Liver (tissue), 9 donors: ENCODE results near the gene ANGPT4. TPM values are rescaled to one million over a fixed set of nuclear protein-coding genes. Genes with fewer than 3 reads are reported as not detected.

Experiments used
- DNase-seq: peaks from one replicate; pipeline ENCODE4 v3.0.0-alpha.2; 2017; ENCODE audit warnings: low spot score
- H3K27ac ChIP-seq, 2 donors: one replicate each; pipeline ENCODE4 v1.7.0; 2013; ENCODE audit warnings: inconsistent platforms in 2 of 2, low read length in 2 of 2, control low read depth in 1 of 2, low read depth in 1 of 2, mild to moderate bottlenecking in 1 of 2
- H3K27me3 ChIP-seq, 4 donors: one replicate each; pipeline versions ENCODE4 v1.6.1 to v1.7.0; 2013; ENCODE audit warnings: low read length in 3 of 4, inconsistent platforms in 1 of 4, mild to moderate bottlenecking in 1 of 4, moderate library complexity in 1 of 4; ENCODE audit not compliant: control insufficient read depth in 4 of 4, insufficient read depth in 4 of 4
- H3K36me3 ChIP-seq, 4 donors: one replicate each; pipeline versions ENCODE4 v1.6.1 to v1.7.0; 2013; ENCODE audit warnings: low read length in 3 of 4, mild to moderate bottlenecking in 3 of 4, low read depth in 1 of 4, moderate library complexity in 1 of 4; ENCODE audit not compliant: control insufficient read depth in 4 of 4, insufficient read depth in 3 of 4
- H3K4me1 ChIP-seq, 4 donors: one replicate each; pipeline versions ENCODE4 v1.6.1 to v1.7.0; 2013; ENCODE audit warnings: low read length in 3 of 4, mild to moderate bottlenecking in 3 of 4, moderate library complexity in 1 of 4; ENCODE audit not compliant: control insufficient read depth in 4 of 4, insufficient read depth in 4 of 4
- H3K4me3 ChIP-seq, 3 donors: one replicate each; pipeline versions ENCODE4 v1.6.1 to v1.7.0; 2013; ENCODE audit warnings: low read length in 3 of 3, control low read depth in 1 of 3, low read depth in 1 of 3, mild to moderate bottlenecking in 1 of 3
- H3K9ac ChIP-seq, 2 donors: one replicate each; pipeline ENCODE4 v1.7.0; 2013; ENCODE audit warnings: low read length in 2 of 2, mild to moderate bottlenecking in 2 of 2, moderate library complexity in 2 of 2, control low read depth in 1 of 2, low read depth in 1 of 2
- H3K9me3 ChIP-seq, 4 donors: one replicate each; pipeline versions ENCODE4 v1.6.1 to v1.7.0; 2013; ENCODE audit warnings: low read length in 3 of 4; ENCODE audit not compliant: control insufficient read depth in 4 of 4
- EGR1 ChIP-seq, 2 donors: IDR thresholded peaks; 2 replicates each; pipeline ENCODE4 v1.6.1; 2016 to 2018; ENCODE audit warnings: antibody characterized with exemption in 2 of 2, low read depth in 2 of 2
- FOXA1 ChIP-seq: IDR thresholded peaks from 2 replicates; pipeline ENCODE4 v1.6.1; 2016; ENCODE audit warnings: antibody characterized with exemption
- FOXA2 ChIP-seq: IDR thresholded peaks from 2 replicates; pipeline ENCODE4 v1.6.1; 2016; ENCODE audit warnings: antibody characterized with exemption
- GABPA ChIP-seq, 2 donors: IDR thresholded peaks in 1 of 2; conservative IDR thresholded peaks in 1 of 2; 2 replicates each; pipeline ENCODE4 v1.6.1; 2016; ENCODE audit warnings: antibody characterized with exemption in 2 of 2, mild to moderate bottlenecking in 1 of 2, moderate library complexity in 1 of 2
- HNF4A ChIP-seq, 2 donors: conservative IDR thresholded peaks; 2 replicates each; pipeline ENCODE4 v1.6.1; 2016; ENCODE audit warnings: antibody characterized with exemption in 2 of 2, mild to moderate bottlenecking in 2 of 2
- HNF4G ChIP-seq: IDR thresholded peaks from 2 replicates; pipeline ENCODE4 v1.6.1; 2016; ENCODE audit warnings: antibody characterized with exemption
- JUND ChIP-seq, 2 donors: IDR thresholded peaks; 2 replicates each; pipeline ENCODE4 v1.6.1; 2016; ENCODE audit warnings: antibody characterized with exemption in 2 of 2
- NR2F2 ChIP-seq: IDR thresholded peaks from 2 replicates; pipeline ENCODE4 v1.6.1; 2016; ENCODE audit warnings: antibody characterized with exemption
- RAD21 ChIP-seq, 2 donors: IDR thresholded peaks; 2 replicates each; pipeline ENCODE4 v1.6.1; 2016; ENCODE audit warnings: antibody characterized with exemption in 2 of 2, mild to moderate bottlenecking in 2 of 2
- REST ChIP-seq: IDR thresholded peaks from 2 replicates; pipeline ENCODE4 v1.6.1; 2016; ENCODE audit warnings: antibody characterized with exemption, mild to moderate bottlenecking
- RXRA ChIP-seq, 2 donors: IDR thresholded peaks; 2 replicates each; pipeline ENCODE4 v1.6.1; 2017 to 2018; ENCODE audit warnings: antibody characterized with exemption in 2 of 2, mild to moderate bottlenecking in 1 of 2
- SP1 ChIP-seq: IDR thresholded peaks from 2 replicates; pipeline ENCODE4 v1.6.1; 2018; ENCODE audit warnings: antibody characterized with exemption, mild to moderate bottlenecking
- YY1 ChIP-seq: IDR thresholded peaks from 2 replicates; pipeline ENCODE4 v1.6.1; 2016; ENCODE audit warnings: antibody characterized with exemption, mild to moderate bottlenecking
- ZBTB33 ChIP-seq: IDR thresholded peaks from 2 replicates; pipeline ENCODE4 v1.6.1; 2016; ENCODE audit warnings: antibody characterized with exemption
- WGBS: extraction: QIAGEN DNeasy Blood & Tissue Kit; methylation state at CpG from one replicate; pipeline ENCODE4 v1.1.7; 2013; 5-methylcytosine and 5-hydroxymethylcytosine counted together
- polyA plus RNA-seq, 2 donors: library from polyadenylated mRNA; stranded (reverse) in 1 of 2; unstranded in 1 of 2; fragments of 200-250 nt in 1 of 2; fragments of >200 nt in 1 of 2; fragmentation: Nextera tagmentation in 1 of 2; extraction: Ambion mirVana in 1 of 2; gene quantifications; one replicate each; pipeline versions ENCODE4 v1.2.1 to v1.2.3, GENCODE V29; 2013 to 2015
- total RNA-seq, 2 donors: library from RNA; depleted of rRNA; stranded (reverse); fragments of >200 nt; gene quantifications; one replicate each; pipeline ENCODE4 v1.2.3, GENCODE V29; 2014
- TF ChIP-seq, protein P1 (sequence below): fragments of 150-350 bp; IDR thresholded peaks from 2 replicates; pipeline ENCODE4 v1.5.1; 2017; ENCODE audit warnings: improper control_type of control experiment, low read depth, low read length; ENCODE audit not compliant: missing input control
- TF ChIP-seq, protein P2 (sequence below): IDR thresholded peaks from 2 replicates; pipeline ENCODE4 v1.6.1; 2016; ENCODE audit warnings: antibody characterized with exemption
- TF ChIP-seq, protein P3 (sequence below): IDR thresholded peaks from 2 replicates; pipeline ENCODE4 v1.6.1; 2016; ENCODE audit warnings: antibody characterized with exemption
- donor health status: healthy.
- donor health status: healthy.
- donor health status: healthy.
- donor health status: healthy.
- donor health status: healthy.

ANGPT4 gene
- total and polyA plus RNA-seq, 4 donors, result 0.05 to 0.13 (median 0.08) TPM

- Histone ChIP-seq H3K9ac (no peak overlapping the region), H3K4me1 (no peaks in the 10 kb centered on the region), H3K4me3 (no peak overlapping the region), H3K27me3 (peaks cover 0 to 5% (median 0%) of the 10 kb centered on the region in 4 donors), H3K9me3 (no peaks in the 10 kb centered on the region), H3K36me3 (no peaks in the 10 kb centered on the region), H3K27ac (no peak overlapping the region)
- WGBS, result 71% methylated on average over 10 of the region's 10 CpGs
- no peak for DNase-seq
- TF ChIP-seq RXRA (IDR thresholded peaks at IDR 0.05), result no peak
- TF ChIP-seq EGR1 (IDR thresholded peaks at IDR 0.05; ENCODE audit: low read depth in 2 of 2), result no peak
- TF ChIP-seq RAD21 (IDR thresholded peaks at IDR 0.05), result no peak
- no peak for TF ChIP-seq YY1
- TF ChIP-seq FOXA1, result no peak
- no peak for TF ChIP-seq FOXA2
- no peak for TF ChIP-seq HNF4A (conservative IDR thresholded peaks at IDR 0.05)
- TF ChIP-seq, protein P1, sequence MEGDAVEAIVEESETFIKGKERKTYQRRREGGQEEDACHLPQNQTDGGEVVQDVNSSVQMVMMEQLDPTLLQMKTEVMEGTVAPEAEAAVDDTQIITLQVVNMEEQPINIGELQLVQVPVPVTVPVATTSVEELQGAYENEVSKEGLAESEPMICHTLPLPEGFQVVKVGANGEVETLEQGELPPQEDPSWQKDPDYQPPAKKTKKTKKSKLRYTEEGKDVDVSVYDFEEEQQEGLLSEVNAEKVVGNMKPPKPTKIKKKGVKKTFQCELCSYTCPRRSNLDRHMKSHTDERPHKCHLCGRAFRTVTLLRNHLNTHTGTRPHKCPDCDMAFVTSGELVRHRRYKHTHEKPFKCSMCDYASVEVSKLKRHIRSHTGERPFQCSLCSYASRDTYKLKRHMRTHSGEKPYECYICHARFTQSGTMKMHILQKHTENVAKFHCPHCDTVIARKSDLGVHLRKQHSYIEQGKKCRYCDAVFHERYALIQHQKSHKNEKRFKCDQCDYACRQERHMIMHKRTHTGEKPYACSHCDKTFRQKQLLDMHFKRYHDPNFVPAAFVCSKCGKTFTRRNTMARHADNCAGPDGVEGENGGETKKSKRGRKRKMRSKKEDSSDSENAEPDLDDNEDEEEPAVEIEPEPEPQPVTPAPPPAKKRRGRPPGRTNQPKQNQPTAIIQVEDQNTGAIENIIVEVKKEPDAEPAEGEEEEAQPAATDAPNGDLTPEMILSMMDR, result no peak
- TF ChIP-seq SP1, result no peak
- no peak for TF ChIP-seq JUND (IDR thresholded peaks at IDR 0.05)
- no peak for TF ChIP-seq ZBTB33
Measured at GRCh38 chr20:881051-881782, 34.9 kb downstream of the ANGPT4 start.

DNA sequence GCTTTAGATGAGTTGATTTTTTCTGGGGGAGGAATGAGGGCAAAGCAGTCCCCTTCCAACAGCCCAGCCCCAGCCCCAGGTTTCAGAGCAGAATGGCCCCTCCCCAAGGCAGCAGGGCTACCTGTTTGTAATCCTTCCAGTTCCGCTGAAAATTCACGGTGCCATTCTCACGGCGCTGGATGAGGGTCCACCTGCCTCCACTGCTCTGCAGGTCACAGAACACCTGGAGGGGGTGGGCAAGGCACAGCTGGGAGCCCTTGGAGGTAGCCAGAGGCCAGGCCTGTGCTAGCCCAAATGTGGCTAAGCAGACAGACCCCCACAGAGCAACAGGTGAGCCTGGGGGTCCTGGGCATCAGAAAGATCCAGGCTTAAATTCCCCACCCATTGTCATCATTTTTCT, 36.5 kb downstream of the ANGPT4 start:
- H3K4me1 ChIP-seq, result no peaks in the 10 kb centered on the region
- no peak overlapping the region for H3K27ac ChIP-seq
- no peak overlapping the region for H3K9ac ChIP-seq
- WGBS, result 60% methylated on average over 4 of the region's 4 CpGs
- H3K27me3 ChIP-seq, result peaks cover 0 to 5% (median 0%) of the 10 kb centered on the region in 4 donors
- H3K36me3 ChIP-seq, result no peaks in the 10 kb centered on the region
- no peak overlapping the region for H3K4me3 ChIP-seq
- DNase-seq, result no peak
- no peaks in the 10 kb centered on the region for H3K9me3 ChIP-seq
- TF ChIP-seq, protein P1, result no peak
- TF ChIP-seq RAD21 (IDR thresholded peaks at IDR 0.05) (no peak), REST (no peak), EGR1 (IDR thresholded peaks at IDR 0.05; ENCODE audit: low read depth in 2 of 2) (no peak), JUND (IDR thresholded peaks at IDR 0.05) (no peak), FOXA1 (no peak), RXRA (IDR thresholded peaks at IDR 0.05) (no peak), GABPA (IDR thresholded peaks at IDR 0.05 in 1 of 2, conservative IDR thresholded peaks at IDR 0.05 in 1 of 2) (no peak), SP1 (no peak), HNF4G (no peak), NR2F2 (no peak), HNF4A (conservative IDR thresholded peaks at IDR 0.05) (no peak), FOXA2 (no peak)
- TF ChIP-seq, protein P2, sequence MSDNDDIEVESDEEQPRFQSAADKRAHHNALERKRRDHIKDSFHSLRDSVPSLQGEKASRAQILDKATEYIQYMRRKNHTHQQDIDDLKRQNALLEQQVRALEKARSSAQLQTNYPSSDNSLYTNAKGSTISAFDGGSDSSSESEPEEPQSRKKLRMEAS, result no peak
- TF ChIP-seq, protein P3, sequence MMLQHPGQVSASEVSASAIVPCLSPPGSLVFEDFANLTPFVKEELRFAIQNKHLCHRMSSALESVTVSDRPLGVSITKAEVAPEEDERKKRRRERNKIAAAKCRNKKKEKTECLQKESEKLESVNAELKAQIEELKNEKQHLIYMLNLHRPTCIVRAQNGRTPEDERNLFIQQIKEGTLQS, result no peak
